ENCODE results near the gene BTNL3.
"Not testable (repeated sequence)": the region's sequence is repeated elsewhere in the genome, so short reads cannot be mapped to it uniquely, and the experiment has no call there.

The BTNL3 gene

GRCh38 chr5:180988592-180988991 lies at the start of gene BTNL3:
TSS of gene BTNL3 (plus strand) at chr5:180988846. CDS start at chr5:180989029, 183 bp downstream.
- no peak for DNase-seq

- DNase-seq: no peak
These were observed 38.2 kb upstream of the BTNL3 start for GRCh38 chr5:180950291-180950949.

GRCh38 chr5:180959661-180960060 lies 29.0 kb upstream of the BTNL3 start:
- no peak for DNase-seq

GRCh38 chr5:180960209-180960608 lies 28.4 kb upstream of the BTNL3 start:
- DNase-seq: no peak

GRCh38 chr5:180969406-180969805 lies 19.2 kb upstream of the BTNL3 start:
- no peak for DNase-seq

GRCh38 chr5:180970336-180970735 lies 18.3 kb upstream of the BTNL3 start:
- DNase-seq: no peak

GRCh38 chr5:180970875-180971274 lies 17.8 kb upstream of the BTNL3 start:
- DNase-seq: no peak

GRCh38 chr5:180974612-180975315 lies 13.9 kb upstream of the BTNL3 start:
- DNase-seq: no peak

- no peak for DNase-seq
These were observed 13.3 kb upstream of the BTNL3 start for GRCh38 chr5:180975338-180975737.

- no peak for DNase-seq
These were observed 12.1 kb upstream of the BTNL3 start for GRCh38 chr5:180976518-180976917.

GRCh38 chr5:180977852-180978251 lies 10.8 kb upstream of the BTNL3 start:
- no peak for DNase-seq

GRCh38 chr5:180982008-180982741 lies 6.5 kb upstream of the BTNL3 start:
- DNase-seq: no peak

- no peak for DNase-seq
These were observed 630 bp upstream of the BTNL3 start for GRCh38 chr5:180988016-180988415.

GRCh38 chr5:180990086-180990881 lies 1.6 kb downstream of the BTNL3 start:
- no peak for DNase-seq

GRCh38 chr5:180990882-180991242 lies 2.2 kb downstream of the BTNL3 start:
- no peak for DNase-seq

GRCh38 chr5:181001947-181002346 lies 13.3 kb downstream of the BTNL3 start:
- DNase-seq: no peak

GRCh38 chr5:181005791-181006190 lies 17.1 kb downstream of the BTNL3 start:
- no peak for DNase-seq

GRCh38 chr5:181008136-181008535 lies 19.5 kb downstream of the BTNL3 start:
- no peak for DNase-seq

GRCh38 chr5:181010018-181010417 lies 21.4 kb downstream of the BTNL3 start:
- not testable (repeated sequence) for DNase-seq

GRCh38 chr5:181014654-181015053 lies 26.0 kb downstream of the BTNL3 start:
- DNase-seq: not testable (repeated sequence)

- not testable (repeated sequence) for DNase-seq
These were observed 28.8 kb downstream of the BTNL3 start for GRCh38 chr5:181017448-181017847.

- DNase-seq: no peak
These were observed 32.0 kb downstream of the BTNL3 start for GRCh38 chr5:181020688-181021087.
